Inflammatory macrophage (primary cell): Measurements from ENCODE around the gene APP.

ENCODE experiments used
- DNase-seq, 2 donors: peaks; one replicate each; pipeline ENCODE4 v3.0.0-alpha.2; 2020 to 2022

APP gene

GRCh38 chr21:25970254-25970930, 200.2 kb downstream of the APP start:
- DNase-seq: no peak

GRCh38 chr21:25967901-25968438, 202.6 kb downstream of the APP start:
- DNase-seq: no peak

GRCh38 chr21:25967181-25967900, 203.2 kb downstream of the APP start:
- DNase-seq: peak; percentile 70 to 82

GRCh38 chr21:25965951-25966707, 204.4 kb downstream of the APP start:
- peak in 1 of 2 donors; percentile 72 for DNase-seq

- no peak for DNase-seq
These were observed 205.6 kb downstream of the APP start for GRCh38 chr21:25964926-25965325.

GRCh38 chr21:25964015-25964414, 206.6 kb downstream of the APP start:
- peak; percentile 77 to 78 for DNase-seq

GRCh38 chr21:25963181-25963580, 207.4 kb downstream of the APP start:
- no peak for DNase-seq

GRCh38 chr21:25961042-25961441, 209.5 kb downstream of the APP start:
- no peak for DNase-seq

- no peak for DNase-seq
These were observed 210.2 kb downstream of the APP start for GRCh38 chr21:25960402-25960801.

GRCh38 chr21:25959799-25960198, 210.8 kb downstream of the APP start:
- DNase-seq: no peak

- DNase-seq: no peak
These were observed 213.4 kb downstream of the APP start for GRCh38 chr21:25956993-25957714.

- DNase-seq: no peak
These were observed 214.9 kb downstream of the APP start for GRCh38 chr21:25955646-25956045.

GRCh38 chr21:25953659-25954058, 216.9 kb downstream of the APP start:
- DNase-seq: no peak

- DNase-seq: no peak
These were observed 217.4 kb downstream of the APP start for GRCh38 chr21:25953196-25953595.

GRCh38 chr21:25952306-25952705, 218.3 kb downstream of the APP start:
- DNase-seq: no peak

GRCh38 chr21:25949701-25950100, 220.9 kb downstream of the APP start:
- no peak for DNase-seq

- no peak for DNase-seq
These were observed 225.8 kb downstream of the APP start for GRCh38 chr21:25944672-25945213.

GRCh38 chr21:25944082-25944481, 226.5 kb downstream of the APP start:
- no peak for DNase-seq

- no peak for DNase-seq
These were observed 228.4 kb downstream of the APP start for GRCh38 chr21:25942135-25942534.

- DNase-seq: no peak
These were observed 231.2 kb downstream of the APP start for GRCh38 chr21:25939396-25939761.

- no peak for DNase-seq
These were observed 231.7 kb downstream of the APP start for GRCh38 chr21:25938658-25939395.

GRCh38 chr21:25936776-25937175, 233.8 kb downstream of the APP start:
- no peak for DNase-seq
